Stomach (tissue), 4 donors: ENCODE measurements around the gene DOCK1.

Source experiments
- CTCF ChIP-seq, 7 experiments: fragments of 450-650 bp in 4 of 7; fragments of 200-600 bp in 3 of 7; sonication (generic) in 3 of 7; IDR thresholded peaks; one replicate each; pipeline ENCODE4 v1.5.1; 2016 to 2019; ENCODE audit warnings: antibody characterized with exemption in 7 of 7, control low read depth in 2 of 7, mild to moderate bottlenecking in 1 of 7
- EP300 ChIP-seq: sonication (generic); formaldehyde crosslinking; IDR thresholded peaks from one replicate; pipeline ENCODE4 v1.6.1; 2017; ENCODE audit warnings: antibody characterized with exemption
- POLR2A ChIP-seq, 4 donors: fragments of 450-650 bp; IDR thresholded peaks; one replicate each; pipeline ENCODE4 v1.6.1; 2016; ENCODE audit warnings: antibody characterized with exemption in 4 of 4, control low read depth in 2 of 4, mild to moderate bottlenecking in 1 of 4, moderate library complexity in 1 of 4
- POLR2AphosphoS5 ChIP-seq, 3 donors: sonication (generic); formaldehyde crosslinking; IDR thresholded peaks; one replicate each; pipeline ENCODE4 v1.6.1; 2016; ENCODE audit warnings: antibody characterized with exemption in 3 of 3

DNA sequence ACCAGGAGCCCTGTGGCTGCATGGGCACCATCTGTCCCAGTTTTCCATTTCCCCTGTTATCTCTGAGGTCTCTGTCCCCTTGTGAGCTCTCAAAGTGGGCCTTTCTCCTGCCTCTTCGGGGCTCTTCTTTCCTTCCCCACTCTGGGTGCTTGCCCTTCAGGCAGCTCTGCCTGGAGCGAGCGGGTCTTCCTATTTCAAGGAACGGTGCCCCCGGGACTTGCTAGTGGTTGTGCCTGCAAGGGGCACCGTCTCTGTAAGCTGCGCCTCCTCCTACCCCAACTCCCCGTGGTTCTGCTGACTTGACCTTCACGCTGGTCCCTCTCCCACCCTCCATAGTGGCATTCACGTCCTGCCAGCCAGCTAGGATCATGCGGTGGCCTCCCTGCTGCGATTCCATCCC is 110.1 kb downstream of the DOCK1 start:
- no peak for TF ChIP-seq CTCF (IDR thresholded peaks at IDR 0.05)
- TF ChIP-seq POLR2A (IDR thresholded peaks at IDR 0.05) = no peak
- TF ChIP-seq EP300 = no peak
- no peak for TF ChIP-seq POLR2AphosphoS5 (IDR thresholded peaks at IDR 0.05)
